Measurements from ENCODE around the gene FHIP1A. TPM values are rescaled to one million over a fixed set of nuclear protein-coding genes. Genes with fewer than 3 reads are reported as not detected.

The FHIP1A gene
- total RNA-seq, 4 donors from 2014 or later, result 83.0 to 142 (median 118) TPM

DNA sequence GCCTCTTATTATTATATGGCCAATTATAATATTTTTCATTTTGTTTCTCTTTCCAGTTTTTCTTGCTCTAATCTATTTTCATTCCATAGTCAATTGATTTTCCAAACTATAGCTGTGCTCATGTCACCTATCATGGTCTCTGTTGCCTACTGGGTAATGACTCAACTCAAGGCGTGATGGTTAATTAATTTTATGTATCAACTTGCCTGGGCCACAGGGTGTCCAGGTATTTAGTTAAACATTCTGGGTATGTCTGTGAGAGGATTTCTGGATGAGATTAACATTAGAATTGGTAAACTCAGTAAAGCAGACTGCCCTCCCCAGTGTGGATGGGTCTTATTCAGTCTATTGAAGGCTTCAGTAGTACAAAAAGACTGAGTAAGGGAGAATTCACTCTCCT lies 9.9 kb downstream of the FHIP1A start:
- intact Hi-C loops (cut with DNase I; ENCODE audit: low total_unique reads), result no loop called here
- no peak for DNase-seq (ENCODE audit: low spot score in 2 of 2)
- H3K4me3 ChIP-seq (ENCODE audit: low read depth, poor library complexity, severe bottlenecking), result no peak overlapping the region
- 53 to 71% methylated on average over 1 of the region's 1 CpG for WGBS, 2 donors
- TF ChIP-seq, protein P1, sequence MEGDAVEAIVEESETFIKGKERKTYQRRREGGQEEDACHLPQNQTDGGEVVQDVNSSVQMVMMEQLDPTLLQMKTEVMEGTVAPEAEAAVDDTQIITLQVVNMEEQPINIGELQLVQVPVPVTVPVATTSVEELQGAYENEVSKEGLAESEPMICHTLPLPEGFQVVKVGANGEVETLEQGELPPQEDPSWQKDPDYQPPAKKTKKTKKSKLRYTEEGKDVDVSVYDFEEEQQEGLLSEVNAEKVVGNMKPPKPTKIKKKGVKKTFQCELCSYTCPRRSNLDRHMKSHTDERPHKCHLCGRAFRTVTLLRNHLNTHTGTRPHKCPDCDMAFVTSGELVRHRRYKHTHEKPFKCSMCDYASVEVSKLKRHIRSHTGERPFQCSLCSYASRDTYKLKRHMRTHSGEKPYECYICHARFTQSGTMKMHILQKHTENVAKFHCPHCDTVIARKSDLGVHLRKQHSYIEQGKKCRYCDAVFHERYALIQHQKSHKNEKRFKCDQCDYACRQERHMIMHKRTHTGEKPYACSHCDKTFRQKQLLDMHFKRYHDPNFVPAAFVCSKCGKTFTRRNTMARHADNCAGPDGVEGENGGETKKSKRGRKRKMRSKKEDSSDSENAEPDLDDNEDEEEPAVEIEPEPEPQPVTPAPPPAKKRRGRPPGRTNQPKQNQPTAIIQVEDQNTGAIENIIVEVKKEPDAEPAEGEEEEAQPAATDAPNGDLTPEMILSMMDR (IDR thresholded peaks at IDR 0.05), result no peak

DNA sequence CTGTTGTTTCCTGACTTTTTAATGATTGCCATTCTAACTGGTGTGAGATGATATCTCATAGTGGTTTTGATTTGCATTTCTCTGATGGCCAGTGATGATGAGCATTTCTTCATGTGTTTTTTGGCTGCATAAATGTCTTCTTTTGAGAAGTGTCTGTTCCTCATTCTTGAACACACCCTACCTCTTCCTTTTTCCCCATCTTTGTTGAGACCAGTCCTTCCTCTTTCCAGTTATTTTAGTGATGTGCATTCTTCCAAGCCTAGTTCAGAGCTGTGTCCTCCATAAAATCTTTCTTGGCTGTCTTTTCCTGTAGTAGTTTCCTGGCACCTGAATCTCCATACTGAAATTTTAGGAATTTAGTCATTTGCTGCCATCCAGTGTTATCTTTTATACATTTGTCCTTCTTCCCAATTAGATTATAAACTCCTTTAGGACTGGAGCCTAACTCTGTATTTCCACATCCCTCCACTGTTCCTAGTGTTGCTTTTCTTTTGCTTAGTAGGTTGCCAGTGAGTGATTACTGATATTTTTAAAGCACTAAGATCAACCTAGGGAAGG lies 11.4 kb downstream of the FHIP1A start:
- no peak for DNase-seq (ENCODE audit: low spot score in 2 of 2)
- H3K4me3 ChIP-seq (ENCODE audit: low read depth, poor library complexity, severe bottlenecking), result no peak overlapping the region
- intact Hi-C loops (cut with DNase I; ENCODE audit: low total_unique reads), result no loop called here
- no peak for TF ChIP-seq POLR2A (IDR thresholded peaks at IDR 0.05)
- TF ChIP-seq, protein P1 (IDR thresholded peaks at IDR 0.05), result no peak

DNA sequence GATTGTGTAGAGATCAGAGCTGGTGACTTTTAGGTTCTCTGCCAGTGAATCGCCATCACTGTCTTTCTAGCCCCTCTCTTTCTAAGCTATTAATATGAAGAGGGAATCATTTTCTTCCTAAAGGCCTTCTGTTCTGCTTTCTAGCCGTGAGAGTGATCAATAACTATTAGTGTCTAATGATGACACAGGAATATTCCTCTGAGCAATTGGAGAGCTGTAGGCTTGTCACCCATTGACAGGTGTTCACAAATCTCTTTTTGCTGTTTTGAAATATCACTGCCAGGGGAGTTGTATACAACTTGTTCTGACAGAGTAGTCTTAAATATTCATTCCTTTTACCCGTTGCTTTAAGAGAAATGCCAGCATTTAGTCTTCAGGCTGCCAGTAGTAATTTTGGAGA lies 13.9 kb downstream of the FHIP1A start:
- no peak for DNase-seq (ENCODE audit: low spot score in 2 of 2)
- intact Hi-C loops (cut with DNase I; ENCODE audit: low total_unique reads), result no loop called here
- WGBS, 2 donors, result 52 to 62% methylated on average over 3 of the region's 3 CpGs
- H3K4me3 ChIP-seq (ENCODE audit: low read depth, poor library complexity, severe bottlenecking), result no peak overlapping the region
- TF ChIP-seq, protein P1 (IDR thresholded peaks at IDR 0.05), result no peak
- no peak for TF ChIP-seq POLR2A (IDR thresholded peaks at IDR 0.05)

DNA sequence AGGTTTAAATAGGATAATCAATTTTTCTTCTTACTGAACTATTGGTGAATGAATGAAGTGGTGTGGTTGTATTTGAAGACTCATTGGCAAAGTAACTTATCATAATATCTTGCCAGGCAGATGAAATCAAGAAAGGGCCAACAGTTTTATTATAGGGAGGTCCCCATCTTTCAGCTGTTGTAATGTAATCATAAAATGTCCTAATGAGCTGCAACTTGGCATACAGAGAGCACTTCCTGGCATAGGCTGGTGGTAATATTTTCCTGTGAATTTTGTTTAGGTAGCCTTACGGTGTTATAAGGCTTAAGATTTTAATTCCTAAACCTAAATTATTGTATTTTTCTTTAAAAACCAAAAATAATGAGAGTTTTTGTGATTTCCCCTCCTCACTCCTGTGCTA lies 17.5 kb downstream of the FHIP1A start:
- WGBS, 2 donors, result 35 to 44% methylated on average over 1 of the region's 1 CpG
- TF ChIP-seq POLR2A (IDR thresholded peaks at IDR 0.05), result no peak
- TF ChIP-seq, protein P1 (IDR thresholded peaks at IDR 0.05), result no peak
- intact Hi-C loops (cut with DNase I; ENCODE audit: low total_unique reads), result no loop called here
- DNase-seq (ENCODE audit: low spot score in 2 of 2), result no peak
- no peak overlapping the region for H3K4me3 ChIP-seq (ENCODE audit: low read depth, poor library complexity, severe bottlenecking)

DNA sequence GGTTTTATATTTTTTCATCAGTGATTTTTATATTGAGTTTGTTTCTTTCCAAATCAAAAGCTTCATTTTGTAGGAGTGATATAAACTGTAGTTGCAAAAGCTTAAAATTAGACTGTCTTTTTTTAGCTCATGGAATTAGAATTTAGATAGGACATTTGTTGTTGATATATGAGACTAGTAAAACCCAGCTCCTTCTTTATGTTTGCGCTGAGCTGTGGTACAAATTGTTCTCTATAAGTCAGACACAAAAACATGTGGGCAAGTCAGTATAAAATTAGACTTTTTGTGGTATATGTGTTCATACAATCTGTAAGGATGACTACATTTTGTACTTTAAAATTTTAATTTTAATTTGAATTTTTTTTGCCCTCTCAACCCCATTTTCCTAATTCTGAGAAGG lies 18.3 kb downstream of the FHIP1A start:
- no peak overlapping the region for H3K4me3 ChIP-seq (ENCODE audit: low read depth, poor library complexity, severe bottlenecking)
- DNase-seq (ENCODE audit: low spot score in 2 of 2), result no peak
- 85 to 90% methylated on average over 1 of the region's 1 CpG for WGBS, 2 donors
- intact Hi-C loops (cut with DNase I; ENCODE audit: low total_unique reads), result no loop called here
- TF ChIP-seq, protein P1 (IDR thresholded peaks at IDR 0.05), result no peak
- TF ChIP-seq POLR2A (IDR thresholded peaks at IDR 0.05), result no peak

DNA sequence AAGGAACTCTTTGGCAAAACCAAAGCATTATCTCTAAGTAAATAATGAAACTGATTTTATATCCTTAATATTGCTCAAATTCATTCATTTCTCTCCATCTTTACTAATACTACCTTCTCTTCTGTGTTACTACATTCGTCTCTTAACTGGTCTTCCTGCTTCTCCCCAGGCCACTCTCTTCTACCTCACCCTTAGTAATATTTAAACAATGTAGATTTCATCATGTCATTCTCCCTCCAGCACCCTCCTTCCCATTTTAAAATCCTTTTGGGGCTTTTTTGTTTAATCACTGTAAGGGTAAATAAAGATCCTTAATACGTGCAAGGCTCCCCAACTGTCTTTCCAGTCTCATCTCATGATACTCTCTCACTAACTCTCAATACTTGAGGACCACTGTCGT lies 19.4 kb downstream of the FHIP1A start:
- WGBS, 2 donors, result 78 to 88% methylated on average over 3 of the region's 3 CpGs
- no peak overlapping the region for H3K4me3 ChIP-seq (ENCODE audit: low read depth, poor library complexity, severe bottlenecking)
- no peak for DNase-seq (ENCODE audit: low spot score in 2 of 2)
- TF ChIP-seq, protein P1 (IDR thresholded peaks at IDR 0.05), result no peak
- TF ChIP-seq POLR2A (IDR thresholded peaks at IDR 0.05), result no peak
- intact Hi-C loops (cut with DNase I; ENCODE audit: low total_unique reads), result no loop called here
